Activated CD8-positive, alpha-beta memory T cell treated with anti-CD3 and anti-CD28 coated beads, Interleukin-2, amount 50 U/mL, for 24 hours (primary cell): ENCODE results near the gene POLR2L.

ENCODE experiments used
- DNase-seq: peaks from one replicate; pipeline ENCODE4 v3.0.0-alpha.2; 2020; ENCODE audit errors: extremely low read depth

Gene POLR2L

DNA sequence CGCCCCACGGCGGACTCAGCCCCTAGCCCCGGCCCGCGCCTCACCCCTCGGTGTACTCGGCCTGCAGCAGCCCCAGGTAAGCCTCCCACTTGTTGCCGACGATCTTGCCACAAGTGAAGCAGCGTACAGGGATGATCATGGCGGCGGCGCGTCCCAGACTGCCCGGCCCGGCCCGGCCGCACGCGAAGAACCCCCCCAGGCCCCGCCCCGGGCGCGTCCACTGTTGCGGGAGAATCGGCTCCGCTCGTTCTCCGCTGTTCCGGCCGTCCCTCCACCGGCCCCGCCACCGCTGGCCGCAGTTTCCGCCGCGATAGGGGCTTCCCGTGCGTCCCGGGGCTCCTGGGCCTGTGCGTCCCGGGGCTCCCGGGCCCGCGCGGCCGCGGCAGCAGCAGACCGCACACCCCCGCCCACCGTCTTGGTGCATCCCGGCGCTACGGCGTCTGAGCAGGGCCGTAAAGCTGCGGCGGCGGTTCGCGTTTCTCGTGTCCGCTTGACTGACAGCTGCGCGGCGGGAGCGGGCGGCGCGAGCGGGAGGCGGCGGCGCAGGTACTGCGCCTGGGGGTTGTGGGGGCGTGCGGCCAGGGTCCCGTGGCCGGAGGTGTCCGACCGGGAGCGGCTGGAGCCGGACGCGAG, at the start of gene POLR2L, which contains the start of gene TSPAN4:
Gene POLR2L, minus strand, starts transcription at position 160 of the 633 bp plus-strand sequence. Its CDS starts 21 bp downstream, at position 139.
Gene TSPAN4, plus strand, starts transcription at position 483 of the 633 bp plus-strand sequence. CDS start 7,453 bp downstream, outside the sequence.
- peak; percentile 64 for DNase-seq

DNA sequence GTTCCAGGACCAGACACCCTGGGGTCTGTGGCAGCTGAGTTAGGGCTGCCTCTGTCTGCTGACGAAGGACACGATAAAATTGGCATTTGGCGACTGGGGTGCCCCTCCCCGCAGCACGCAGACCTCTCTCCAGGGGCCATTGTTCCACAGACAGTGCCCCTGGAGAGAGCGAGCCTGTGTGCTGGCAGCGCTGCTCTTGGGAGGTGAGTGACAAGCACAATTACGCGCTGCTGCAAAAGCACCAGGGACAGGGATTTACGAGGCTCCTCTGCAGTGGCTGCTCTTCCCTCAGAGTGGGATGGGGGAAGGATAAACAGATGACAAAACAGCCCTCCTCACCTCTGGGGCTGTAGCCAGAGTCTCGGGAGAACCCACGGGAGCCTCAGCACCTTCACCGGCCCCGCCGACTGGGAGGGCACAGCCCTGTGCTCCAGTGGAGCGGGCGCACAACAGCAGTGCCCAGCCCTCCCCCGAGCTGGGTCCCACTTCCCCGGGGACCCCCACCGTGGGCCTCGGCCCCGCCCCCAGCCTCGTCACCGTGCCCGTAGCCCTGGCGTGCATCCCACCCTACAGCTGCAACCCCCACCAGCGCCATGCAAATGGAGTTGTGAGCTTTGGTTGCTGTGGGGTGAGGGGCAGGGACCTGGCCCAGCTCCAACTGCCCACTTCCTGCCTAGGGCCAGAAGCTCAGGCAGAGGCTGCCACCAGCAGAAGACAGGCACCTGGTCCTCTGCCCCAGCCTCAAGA, 48.6 kb upstream of the POLR2L start:
- DNase-seq = no peak

DNA sequence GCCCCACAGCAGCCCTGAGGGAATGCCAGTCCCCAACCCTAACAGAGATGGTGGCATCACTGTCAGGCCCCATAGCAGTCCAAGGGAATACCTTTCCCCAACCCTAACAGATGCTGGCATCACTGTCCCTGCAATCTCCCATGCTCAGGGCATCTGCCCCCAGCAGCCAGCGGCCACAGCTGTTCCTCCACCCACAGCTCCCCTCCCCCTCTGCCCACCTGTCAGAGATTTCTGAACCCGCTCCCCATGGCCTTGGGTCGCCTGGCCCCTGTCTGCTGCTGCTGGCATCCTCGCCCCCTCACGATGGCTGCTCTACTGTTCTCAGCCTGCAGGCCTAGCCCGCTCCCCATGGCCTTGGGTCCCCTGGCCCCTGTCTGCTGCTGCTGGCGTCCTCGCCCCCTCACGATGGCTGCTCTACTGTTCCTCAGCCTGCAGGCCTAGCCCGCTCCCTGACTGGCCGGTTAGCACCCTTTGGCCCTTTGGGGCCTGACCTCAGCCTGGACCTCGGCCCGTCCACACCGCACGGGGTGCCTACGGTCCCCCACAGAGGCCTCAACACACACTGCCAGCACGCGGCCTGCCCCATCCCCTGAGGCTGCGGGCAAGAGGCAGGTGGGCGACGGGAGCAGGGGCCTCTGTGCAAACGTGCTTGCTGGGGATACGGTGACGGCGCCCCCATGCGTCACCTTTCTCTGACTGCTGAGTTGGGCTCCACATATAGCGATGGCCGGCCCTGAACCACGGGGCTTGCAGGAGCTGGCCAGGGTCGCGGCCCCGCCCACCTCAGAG, 47.6 kb upstream of the POLR2L start:
- no peak for DNase-seq

DNA sequence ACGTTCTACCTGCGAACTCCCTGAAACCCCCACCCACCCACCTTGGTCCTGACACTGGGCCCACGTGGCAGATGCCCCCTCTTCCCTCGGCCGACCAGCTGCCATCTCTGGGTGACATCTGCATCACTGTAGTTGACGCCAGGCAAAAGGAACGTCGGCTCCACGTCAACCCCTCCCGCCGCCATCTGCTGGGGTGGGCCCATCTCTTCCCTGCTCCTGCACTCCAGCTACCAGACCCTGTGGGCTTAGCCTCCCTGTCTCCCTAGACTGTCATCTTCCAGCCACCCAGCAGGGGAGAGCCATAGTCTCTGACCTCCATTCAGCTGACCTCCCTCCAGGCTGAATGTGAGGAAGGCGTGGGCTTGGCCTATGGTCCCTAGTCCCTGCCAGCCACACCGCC, 46.9 kb upstream of the POLR2L start:
- no peak for DNase-seq

- no peak for DNase-seq
Measured at GRCh38 chr11:888310-889212, 46.2 kb upstream of the POLR2L start.

DNA sequence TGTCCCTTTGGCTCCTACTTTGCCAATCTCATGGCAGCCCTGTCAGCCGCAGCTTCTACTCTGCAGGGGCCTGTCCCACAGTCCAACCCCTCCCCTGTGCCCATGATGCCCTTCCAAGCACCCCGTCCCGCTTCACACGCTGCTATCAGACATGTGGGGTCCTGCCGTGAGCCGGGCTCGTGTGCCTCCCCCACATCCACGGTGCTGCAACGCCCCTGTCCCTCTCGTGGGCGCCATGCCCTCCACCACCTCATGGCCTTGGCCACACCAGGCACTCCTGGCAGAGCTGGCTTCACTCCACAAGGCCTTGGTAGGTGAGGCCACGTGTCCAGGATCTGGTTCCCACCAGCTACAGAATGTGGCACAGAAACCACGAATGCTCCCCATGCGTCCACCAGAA, 45.3 kb upstream of the POLR2L start:
- no peak for DNase-seq

GRCh38 chr11:886568-886967, 44.2 kb upstream of the POLR2L start:
- DNase-seq = no peak

GRCh38 chr11:884578-885070, 42.3 kb upstream of the POLR2L start:
- no peak for DNase-seq

GRCh38 chr11:883527-883926, 41.2 kb upstream of the POLR2L start:
- DNase-seq = no peak

- DNase-seq = no peak
Measured at GRCh38 chr11:882596-882995, 40.3 kb upstream of the POLR2L start.

- no peak for DNase-seq
Measured at GRCh38 chr11:880447-880846, 38.1 kb upstream of the POLR2L start.

GRCh38 chr11:877565-877964, 35.2 kb upstream of the POLR2L start:
- no peak for DNase-seq

DNA sequence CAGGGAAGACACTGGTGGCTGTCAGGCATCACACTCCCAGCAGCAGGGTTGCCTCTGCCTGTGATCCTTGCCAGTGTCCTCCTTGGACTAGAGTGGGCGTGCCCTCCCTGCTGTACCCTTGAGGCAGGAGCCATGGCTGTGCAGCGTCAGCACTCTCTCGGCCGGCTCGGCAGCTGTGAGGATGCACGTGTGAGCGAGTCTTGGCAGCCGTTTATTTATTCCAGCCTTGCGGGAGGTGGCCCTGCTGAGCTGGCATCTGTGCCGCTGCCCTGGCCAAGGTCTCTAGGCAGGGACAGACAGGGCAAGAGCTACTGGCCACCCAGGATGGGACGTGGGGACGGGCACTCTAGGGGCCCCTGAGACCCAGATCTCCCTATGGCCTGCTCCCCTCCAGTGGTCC, 34.2 kb upstream of the POLR2L start:
- DNase-seq = no peak

GRCh38 chr11:875769-876301, 33.5 kb upstream of the POLR2L start:
- DNase-seq = no peak

- DNase-seq = no peak
Measured at GRCh38 chr11:875203-875602, 32.9 kb upstream of the POLR2L start.

DNA sequence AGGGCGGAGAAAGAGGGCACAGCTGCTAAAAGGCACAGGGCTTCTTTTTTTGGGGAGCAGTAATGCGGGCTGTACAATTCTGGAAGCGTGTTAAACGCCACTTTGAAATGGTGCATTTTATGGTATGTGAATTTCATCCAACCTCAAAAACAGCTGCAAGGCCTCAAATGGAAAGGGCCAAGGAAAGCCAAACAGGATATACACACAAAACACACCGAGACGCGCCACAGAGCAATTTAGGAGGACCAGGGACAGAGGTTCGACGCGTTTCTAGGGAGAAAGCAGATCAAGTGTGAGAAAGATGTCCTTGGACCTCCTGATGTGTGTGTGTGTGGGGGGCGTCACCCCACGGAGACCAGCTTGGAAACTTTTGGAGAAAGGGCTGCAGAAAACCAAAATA, 31.4 kb upstream of the POLR2L start:
- no peak for DNase-seq

GRCh38 chr11:872799-873198, 30.5 kb upstream of the POLR2L start:
- DNase-seq = no peak

DNA sequence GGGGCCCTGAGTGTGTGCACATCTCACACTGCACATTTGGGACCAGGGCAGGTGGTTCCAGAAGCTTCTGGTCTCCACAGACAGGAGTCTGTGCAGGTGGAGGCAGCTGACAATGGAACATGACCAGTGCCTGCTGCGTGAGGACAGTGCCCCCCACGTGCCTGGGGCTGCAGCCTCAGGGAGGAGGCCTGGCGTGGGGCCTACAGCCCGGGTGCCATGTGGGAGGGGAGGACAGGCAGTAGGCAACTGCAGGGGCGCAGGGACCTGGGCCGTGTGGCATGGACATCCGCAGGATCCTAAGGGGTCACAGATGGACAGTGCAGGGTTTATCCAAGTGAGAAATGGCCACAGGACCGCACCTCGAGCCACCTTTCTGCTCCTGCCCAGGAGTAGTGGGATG, 29.1 kb upstream of the POLR2L start:
- no peak for DNase-seq

GRCh38 chr11:870418-870817, 28.1 kb upstream of the POLR2L start:
- DNase-seq = no peak

GRCh38 chr11:870127-870413, 27.7 kb upstream of the POLR2L start:
- no peak for DNase-seq

GRCh38 chr11:869399-870126, 27.2 kb upstream of the POLR2L start:
- no peak for DNase-seq
